SU-DHL-6 (cell line): Measurements from ENCODE around the gene ELMO1.

Source experiments
- H2AFZ ChIP-seq: fragments of 200-600 bp; sonication (generic); 2 replicates; pipeline ENCODE4 v1.6.1; 2014; ENCODE audit warnings: low read depth, mild to moderate bottlenecking, moderate library complexity, mixed read lengths, antibody characterized with exemption, low read length; ENCODE audit not compliant: severe bottlenecking
- H3F3A ChIP-seq: fragments of 200-600 bp; shearing (Covaris generic); 2 replicates; pipeline ENCODE4 v1.6.0; 2016; ENCODE audit warnings: antibody characterized with exemption, mild to moderate bottlenecking; ENCODE audit not compliant: insufficient read depth
- H3K27ac ChIP-seq: fragments of 200-600 bp; sonication (generic); 2 replicates; pipeline ENCODE4 v1.5.1; 2016; ENCODE audit warnings: low read depth, mild to moderate bottlenecking, low read length, moderate library complexity, mixed read lengths
- H3K27me3 ChIP-seq: fragments of 200-600 bp; sonication (generic), shearing (Covaris generic); 2 replicates; pipeline ENCODE4 v1.6.0; 2014; ENCODE audit warnings: mild to moderate bottlenecking, low read length
- H3K36me3 ChIP-seq: fragments of 200-600 bp; sonication (generic); 2 replicates; pipeline ENCODE4 v1.6.1; 2014; ENCODE audit warnings: mild to moderate bottlenecking, low read length, mixed read lengths
- H3K4me2 ChIP-seq: fragments of 300-600, 200-600 bp; shearing (Covaris generic), sonication (generic); 2 replicates; pipeline ENCODE4 v1.6.0; 2014; ENCODE audit warnings: low read length, low read depth, mild to moderate bottlenecking; ENCODE audit not compliant: poor library complexity, severe bottlenecking
- H3K4me3 ChIP-seq: fragments of 200-600 bp; sonication (generic); 2 replicates; pipeline ENCODE4 v1.5.1; 2014; ENCODE audit warnings: antibody characterized with exemption, low read length, mild to moderate bottlenecking, mixed read lengths; ENCODE audit not compliant: insufficient read depth, poor library complexity, severe bottlenecking
- H3K79me2 ChIP-seq: fragments of 200-600 bp; sonication (generic); 2 replicates; pipeline ENCODE4 v1.6.1; 2014; ENCODE audit warnings: mild to moderate bottlenecking, low read length, moderate library complexity; ENCODE audit not compliant: insufficient read depth
- H3K9ac ChIP-seq: fragments of 200-600 bp; sonication (generic); 2 replicates; pipeline ENCODE4 v1.7.0; 2014; ENCODE audit warnings: mild to moderate bottlenecking, low read length
- H3K9me2 ChIP-seq: fragments of 200-600 bp; sonication (generic); replicated peaks from 2 replicates; pipeline ENCODE4 v1.6.1; 2014; ENCODE audit warnings: low read length; ENCODE audit not compliant: insufficient read depth
- H3K9me3 ChIP-seq: fragments of 200-600 bp; sonication (generic); 2 replicates; pipeline ENCODE4 v1.6.1; 2014; ENCODE audit warnings: low read length, mixed read lengths; ENCODE audit not compliant: insufficient read depth
- H4K20me1 ChIP-seq: fragments of 200-600 bp; sonication (generic); 2 replicates; pipeline ENCODE4 v1.6.1; 2014; ENCODE audit warnings: low read depth, mild to moderate bottlenecking, antibody characterized with exemption, low read length, moderate library complexity, mixed read lengths
- CTCF ChIP-seq: fragments of 200-600 bp; sonication (generic); IDR thresholded peaks from one replicate; pipeline ENCODE4 v1.5.1; 2017; ENCODE audit warnings: antibody characterized with exemption, mild to moderate bottlenecking, low read length, moderate library complexity; ENCODE audit not compliant: insufficient read depth, poor library complexity, severe bottlenecking
- EZH2phosphoT487 ChIP-seq: fragments of 200-600 bp; sonication (generic), shearing (Covaris generic); conservative IDR thresholded peaks from 2 replicates; pipeline ENCODE4 v1.6.1; 2018; ENCODE audit warnings: mild to moderate bottlenecking, antibody characterized with exemption, low read length, moderate library complexity, mixed read lengths

ELMO1 gene

GRCh38 chr7:37323966-37324365, 124.7 kb downstream of the ELMO1 start:
- peaks cover 14% of the 10 kb centered on the region; the same call in 1 of the 2 replicates for H4K20me1 ChIP-seq
- TF ChIP-seq EZH2phosphoT487 = no peak
- TF ChIP-seq CTCF = no peak
- H3K9ac ChIP-seq = no peak overlapping the region
- H3F3A ChIP-seq = no peaks in the 10 kb centered on the region
- H3K36me3 ChIP-seq = peaks cover 7% of the 10 kb centered on the region
- no peak overlapping the region for H3K4me3 ChIP-seq
- no peak overlapping the region for H2AFZ ChIP-seq
- no peaks in the 10 kb centered on the region for H3K9me3 ChIP-seq
- peaks cover 89% of the 10 kb centered on the region for H3K79me2 ChIP-seq
- H3K9me2 ChIP-seq = no peaks in the 10 kb centered on the region
- no peaks in the 10 kb centered on the region for H3K27me3 ChIP-seq
- H3K4me2 ChIP-seq = no peak overlapping the region
- H3K27ac ChIP-seq = no peak overlapping the region

- peaks cover 89% of the 10 kb centered on the region for H3K79me2 ChIP-seq
Observed at GRCh38 chr7:37322831-37323230, 125.8 kb downstream of the ELMO1 start.

GRCh38 chr7:37320848-37321468, 127.7 kb downstream of the ELMO1 start:
- no peak overlapping the region for H3K9ac ChIP-seq
- no peak overlapping the region for H3K4me2 ChIP-seq
- H3K27ac ChIP-seq = no peak overlapping the region
- no peak overlapping the region for H3K4me3 ChIP-seq
- H3K9me2 ChIP-seq = no peaks in the 10 kb centered on the region
- H3K27me3 ChIP-seq = no peaks in the 10 kb centered on the region
- peaks cover 5% of the 10 kb centered on the region; the same call in 1 of the 2 replicates for H4K20me1 ChIP-seq
- peaks cover 7% of the 10 kb centered on the region; the same call in 1 of the 2 replicates for H3F3A ChIP-seq
- TF ChIP-seq EZH2phosphoT487 (no peak), CTCF (no peak)
- H3K79me2 ChIP-seq = peaks cover 89% of the 10 kb centered on the region
- no peaks in the 10 kb centered on the region for H3K36me3 ChIP-seq
- H3K9me3 ChIP-seq = no peaks in the 10 kb centered on the region
- H2AFZ ChIP-seq = no peak overlapping the region

More at GRCh38 chr7:37322831-37323230, 125.8 kb downstream of the ELMO1 start:
- Histone ChIP-seq H3K27ac (no peak overlapping the region), H3K36me3 (peaks cover 7% of the 10 kb centered on the region), H3K4me2 (no peak overlapping the region), H3K9me3 (no peaks in the 10 kb centered on the region), H3K9ac (no peak overlapping the region), H4K20me1 (peaks cover 14% of the 10 kb centered on the region; the same call in 1 of the 2 replicates), H3K4me3 (no peak overlapping the region), H3K27me3 (no peaks in the 10 kb centered on the region), H3K9me2 (no peaks in the 10 kb centered on the region), H2AFZ (no peak overlapping the region), H3F3A (peaks cover 4% of the 10 kb centered on the region; the same call in 1 of the 2 replicates)
- no peak for TF ChIP-seq CTCF
- no peak for TF ChIP-seq EZH2phosphoT487
